GM19351 (cell line): Measurements from ENCODE around the gene STARD7.
A peak's percentile ranks its signal among the peaks of the same experiment; 100 is the strongest.
"Not testable (repeated sequence)": the region's sequence is repeated elsewhere in the genome, so short reads cannot be mapped to it uniquely, and the experiment has no call there.

Experiments
- ATAC-seq: cut with Tn5 transposase; IDR thresholded peaks from one replicate; pipeline ENCODE4 v1.9.1; 2021; ENCODE audit warnings: mild to moderate bottlenecking, moderate library complexity; ENCODE audit not compliant: unreplicated experiment

Gene STARD7

DNA sequence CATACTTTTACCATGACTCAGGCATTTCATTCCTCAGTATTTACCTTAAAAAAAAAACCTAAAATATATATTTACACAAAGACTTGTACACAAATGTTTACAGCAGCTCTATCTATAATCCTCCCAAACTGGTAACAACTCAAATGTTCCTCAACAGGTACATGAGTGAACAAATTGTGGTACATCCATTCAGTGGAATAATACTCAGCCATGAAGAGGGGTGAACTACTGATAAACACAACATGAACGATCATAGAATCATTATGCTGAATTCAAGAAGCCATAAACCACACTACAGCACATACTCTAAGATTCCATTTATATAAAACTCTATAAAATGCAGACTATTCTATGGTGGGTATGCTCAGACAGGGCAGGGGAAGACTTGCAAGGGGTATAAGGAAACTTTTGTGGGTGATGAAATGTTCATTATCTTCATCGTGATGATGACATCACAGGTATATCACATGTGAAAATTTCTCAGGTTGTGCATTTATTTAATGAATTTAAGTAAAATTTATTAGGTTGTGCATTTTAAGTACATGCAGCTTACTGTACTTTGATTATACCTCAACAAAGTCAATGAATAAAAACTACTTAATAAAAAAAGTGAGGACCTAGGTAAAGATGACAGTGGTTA lies 38.6 kb downstream of the STARD7 start:
- no peak for ATAC-seq

- no peak for ATAC-seq
Measured at GRCh38 chr2:96167407-96168013, 41.1 kb downstream of the STARD7 start.

DNA sequence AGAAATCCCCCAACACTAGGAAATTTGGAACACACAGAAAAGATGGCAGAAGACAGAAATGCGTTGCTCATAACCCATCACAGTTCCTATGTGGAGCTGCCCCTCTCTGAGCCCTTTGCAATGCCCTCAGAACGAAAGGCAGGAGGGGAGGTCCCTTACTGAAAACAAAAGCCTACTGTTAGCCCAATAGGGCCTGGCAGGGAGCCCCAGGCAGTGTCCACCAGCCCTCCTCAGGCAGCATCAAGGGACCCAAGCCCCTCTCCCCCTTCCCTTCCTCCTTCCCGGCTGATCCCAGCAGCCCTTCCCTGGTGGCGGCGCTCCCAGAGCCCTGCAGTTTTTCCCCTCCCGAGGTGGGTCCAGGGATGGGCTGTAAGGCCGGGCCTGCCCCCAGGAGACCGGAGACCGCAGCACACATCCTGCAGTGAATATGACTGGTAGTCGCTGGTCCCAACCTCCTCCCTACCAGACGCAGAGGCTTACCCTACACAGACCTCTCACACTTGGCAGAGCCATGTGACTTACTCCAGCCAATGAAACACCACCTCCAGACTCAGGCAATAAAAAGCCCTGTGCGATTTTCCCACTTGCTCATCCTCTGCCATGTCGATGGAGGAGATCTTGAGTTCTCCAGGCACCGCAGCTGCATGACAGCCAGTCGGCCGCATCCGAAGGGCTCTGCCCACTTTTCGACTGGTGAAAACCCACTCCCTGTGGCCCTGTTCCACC lies 44.0 kb downstream of the STARD7 start:
- ATAC-seq = peak; percentile 61

DNA sequence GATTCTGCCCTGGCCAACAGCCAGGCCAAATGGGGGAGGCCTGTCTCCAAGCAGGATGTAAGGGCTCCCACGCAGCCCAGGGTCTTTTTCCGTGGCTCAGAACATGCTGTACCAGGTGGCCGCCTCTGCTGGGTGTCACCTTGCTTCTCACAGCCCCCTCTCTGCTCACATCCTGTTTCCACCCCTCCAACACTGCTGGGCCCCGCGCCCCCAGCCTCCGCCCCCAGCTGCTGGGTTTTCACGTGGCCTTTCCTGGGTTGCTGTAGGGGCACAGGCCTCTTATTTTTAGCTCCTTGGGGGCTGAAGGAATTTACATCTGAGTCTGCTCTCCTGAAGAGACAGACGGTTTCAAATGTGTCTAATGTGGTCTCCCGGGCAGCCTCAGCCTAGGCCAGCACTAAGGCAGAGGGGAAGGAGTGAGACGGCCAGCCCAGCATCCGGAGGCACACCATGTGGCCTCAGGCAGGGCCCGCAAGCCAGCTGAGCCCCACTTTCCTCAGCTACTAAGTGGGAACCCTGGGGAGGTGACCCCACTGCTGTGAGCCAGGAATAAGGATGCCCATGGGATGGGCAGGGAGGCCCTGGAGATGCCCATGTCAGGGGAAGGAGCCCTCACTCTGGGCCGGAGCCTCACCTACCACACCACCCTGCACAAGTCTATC lies 44.7 kb downstream of the STARD7 start:
- ATAC-seq = peak; percentile 69

DNA sequence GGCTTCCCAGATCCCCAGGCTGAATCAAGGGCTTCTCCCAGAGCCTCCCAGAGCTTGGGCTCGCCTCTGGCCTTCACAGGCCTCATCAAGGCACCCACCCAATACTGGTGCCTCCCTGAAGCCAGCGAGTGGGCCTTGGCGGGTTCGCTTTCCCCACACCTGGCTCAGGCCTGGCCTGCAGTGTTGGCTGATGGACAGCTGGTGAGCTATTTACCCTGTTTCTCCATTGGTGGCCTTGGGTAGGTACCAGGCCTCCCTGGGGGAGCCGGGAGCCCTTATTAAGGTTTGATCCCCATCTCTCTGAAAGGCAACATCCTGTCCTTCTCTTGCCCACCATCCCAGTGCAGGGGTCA lies 45.2 kb downstream of the STARD7 start:
- no peak for ATAC-seq

DNA sequence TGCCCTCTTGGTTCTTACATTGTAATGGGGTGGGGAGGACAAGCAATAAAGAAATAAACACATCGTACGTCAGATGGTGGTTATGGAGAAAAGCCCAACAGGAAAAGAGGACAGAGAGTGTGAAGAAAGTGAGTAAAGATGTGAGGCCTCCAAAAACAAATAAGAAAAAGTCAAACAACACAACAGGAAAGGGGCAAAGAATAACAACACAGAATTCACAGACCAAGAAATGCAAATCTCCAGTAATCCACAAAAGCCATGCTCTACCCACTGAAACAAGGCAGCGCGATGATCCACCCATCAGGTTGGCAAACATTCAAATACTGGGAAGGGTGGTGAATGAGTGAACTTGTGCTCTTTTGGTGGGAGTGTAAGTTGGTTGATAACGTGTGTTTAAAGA lies 46.7 kb downstream of the STARD7 start:
- no peak for ATAC-seq

- not testable (repeated sequence) for ATAC-seq
Measured at GRCh38 chr2:96160366-96160765, 48.3 kb downstream of the STARD7 start.

DNA sequence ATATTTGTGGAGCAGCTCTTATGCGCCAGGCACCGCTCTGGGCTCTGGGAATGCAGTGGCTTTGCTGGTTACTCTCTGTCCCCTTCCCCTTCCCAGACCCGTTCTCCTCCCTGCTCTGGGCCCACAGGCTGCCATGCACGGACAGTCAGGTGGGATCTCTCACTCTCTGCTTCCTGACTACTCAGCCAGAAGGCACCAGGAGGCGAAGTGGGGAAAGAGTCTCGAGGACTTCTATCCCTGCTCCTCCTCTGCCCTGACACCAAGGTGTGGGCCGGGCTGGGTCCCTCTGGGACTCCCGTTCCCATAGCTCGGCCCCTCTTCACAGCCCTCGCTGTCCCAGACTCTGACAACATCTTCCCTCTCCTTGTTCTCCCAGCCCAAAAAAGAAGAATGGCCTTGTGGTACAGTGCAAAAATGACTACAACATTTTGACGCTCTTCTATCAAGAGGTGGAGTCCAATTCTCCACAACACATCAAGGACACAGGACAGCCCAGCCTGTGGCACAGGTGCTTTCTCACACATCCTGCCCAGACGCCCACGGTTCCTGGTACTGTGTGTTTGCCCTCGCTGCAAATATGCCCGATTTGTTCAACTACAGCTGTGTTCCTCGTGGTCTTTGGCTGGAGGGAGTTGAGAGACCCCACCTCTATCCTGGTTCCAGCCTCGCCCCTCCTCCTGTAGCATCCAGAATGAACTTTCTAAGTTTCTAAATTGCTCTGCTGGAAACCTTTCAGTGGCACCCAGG lies 49.4 kb downstream of the STARD7 start:
- no peak for ATAC-seq

- ATAC-seq = no peak
Measured at GRCh38 chr2:96158554-96158940, 50.1 kb downstream of the STARD7 start.

DNA sequence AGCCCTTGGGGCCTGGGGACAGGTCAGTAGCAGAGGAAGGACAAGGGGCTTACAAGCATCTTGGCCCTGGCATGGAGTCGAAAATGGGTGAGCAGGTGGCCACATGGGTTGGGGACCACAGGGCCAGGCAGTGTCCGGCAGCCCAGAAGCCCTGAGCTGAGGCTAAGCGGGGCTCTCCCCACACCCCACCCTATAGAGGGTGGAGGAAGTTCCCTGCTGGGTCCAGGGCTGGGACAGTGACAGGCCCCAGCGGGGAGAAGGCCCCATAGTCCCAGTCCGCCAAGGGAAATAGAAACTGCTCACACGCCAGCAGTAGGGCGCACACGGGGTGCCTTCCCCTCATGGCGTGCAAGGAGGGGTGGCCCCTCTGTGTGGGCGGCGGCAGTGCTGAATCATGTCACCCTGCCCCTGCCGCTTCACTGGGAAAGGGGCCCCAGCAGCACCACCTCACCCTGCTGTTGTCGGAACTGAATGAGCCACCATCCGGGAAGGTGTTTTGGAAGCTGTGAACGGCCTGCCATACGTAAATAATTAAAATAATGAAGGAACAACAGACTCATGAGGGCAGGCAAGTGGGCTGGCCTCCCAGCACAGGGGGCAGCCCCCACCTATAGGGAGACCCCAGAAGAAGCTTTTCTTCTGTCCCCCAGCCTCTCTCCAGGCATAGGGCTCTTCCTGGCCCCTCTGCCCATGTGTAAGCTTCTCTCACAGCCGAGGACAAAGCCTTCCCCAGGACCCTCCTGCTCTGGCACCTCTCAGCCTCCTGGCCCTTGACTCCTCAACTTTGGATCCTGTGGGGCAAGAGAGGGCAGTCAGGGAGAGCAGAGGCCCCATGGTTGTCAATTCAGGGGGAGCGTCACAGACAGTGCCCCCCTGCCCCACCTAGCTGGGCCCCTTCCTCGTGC lies 50.7 kb downstream of the STARD7 start:
- ATAC-seq = peak; percentile 63

DNA sequence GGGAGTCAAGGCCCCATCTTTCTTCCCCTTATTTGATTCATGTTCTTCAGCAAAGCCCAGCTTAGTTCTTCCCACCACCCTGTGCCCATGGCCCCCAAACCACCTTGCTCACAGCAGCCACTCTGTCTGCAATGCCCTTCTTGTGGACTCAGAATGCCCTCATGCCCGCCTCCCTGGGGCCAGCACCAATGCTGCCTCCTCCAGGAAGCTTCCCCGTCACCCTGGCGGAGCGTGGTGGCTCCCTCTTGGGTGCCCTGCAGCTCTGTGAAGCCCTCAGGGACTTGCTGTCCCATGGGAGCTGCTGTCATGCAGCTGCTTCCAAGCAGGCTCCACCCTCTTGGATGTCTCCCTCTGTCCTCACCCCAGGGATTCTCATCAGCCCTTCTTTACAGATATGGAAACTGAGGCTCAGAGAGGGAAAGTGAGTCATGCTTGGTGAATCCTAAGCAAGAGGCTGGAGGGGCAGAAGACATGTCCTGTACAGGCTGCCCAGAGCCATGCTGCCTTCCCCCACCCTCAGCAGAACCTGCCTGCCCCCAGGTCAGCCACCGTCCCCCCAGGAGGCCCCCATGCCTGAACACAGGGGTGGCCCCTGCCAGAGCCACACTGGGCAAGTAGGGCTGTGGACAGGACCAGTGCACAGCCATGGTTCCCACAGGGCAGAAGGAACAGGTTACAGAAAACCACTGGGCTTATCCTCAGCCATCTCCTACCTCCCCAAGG lies 51.5 kb downstream of the STARD7 start:
- ATAC-seq = peak; percentile 23

GRCh38 chr2:96156011-96156820 lies 52.4 kb downstream of the STARD7 start:
- no peak for ATAC-seq

DNA sequence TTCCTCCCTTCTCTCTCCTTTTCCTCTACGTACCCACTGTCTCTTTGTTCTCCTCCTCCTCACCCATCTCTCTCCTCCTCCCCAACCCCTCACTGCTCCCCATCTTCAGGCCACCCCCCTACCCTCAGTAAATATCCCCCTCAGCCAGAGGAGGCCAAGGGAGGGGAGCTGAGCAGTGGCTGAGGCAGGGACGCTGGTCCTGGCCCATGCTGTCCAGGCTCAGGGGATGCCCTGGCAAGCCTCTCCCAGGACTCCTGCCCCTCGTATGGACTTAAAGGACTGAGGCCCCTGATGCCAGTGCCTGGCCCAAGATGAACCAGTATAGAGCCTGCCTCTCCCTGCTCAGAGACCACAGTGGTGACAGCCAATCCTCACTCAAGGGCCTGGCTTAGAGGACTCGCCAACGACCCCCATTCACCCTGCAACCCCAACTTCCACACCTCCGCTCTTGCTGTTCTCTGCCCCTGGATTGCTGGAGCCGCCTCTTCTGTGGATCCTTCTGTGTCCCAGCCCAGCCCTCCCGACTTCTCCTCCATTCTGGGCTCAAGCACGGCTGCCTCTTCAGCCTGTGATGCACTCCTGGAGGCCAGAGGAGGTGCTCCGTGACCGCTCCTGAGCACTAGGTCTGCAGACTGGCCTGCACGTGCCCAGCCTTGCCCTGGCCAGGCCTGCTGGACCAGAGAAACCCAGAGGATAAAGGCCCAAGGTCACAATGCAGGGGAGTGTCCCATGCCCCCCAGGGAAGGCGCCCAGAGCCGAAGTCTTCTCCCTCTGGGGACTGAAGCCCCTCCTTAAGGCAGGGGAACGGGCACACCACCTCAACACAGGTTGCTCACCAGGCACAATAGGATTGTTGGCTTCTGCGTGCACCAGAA lies 53.9 kb downstream of the STARD7 start:
- no peak for ATAC-seq

DNA sequence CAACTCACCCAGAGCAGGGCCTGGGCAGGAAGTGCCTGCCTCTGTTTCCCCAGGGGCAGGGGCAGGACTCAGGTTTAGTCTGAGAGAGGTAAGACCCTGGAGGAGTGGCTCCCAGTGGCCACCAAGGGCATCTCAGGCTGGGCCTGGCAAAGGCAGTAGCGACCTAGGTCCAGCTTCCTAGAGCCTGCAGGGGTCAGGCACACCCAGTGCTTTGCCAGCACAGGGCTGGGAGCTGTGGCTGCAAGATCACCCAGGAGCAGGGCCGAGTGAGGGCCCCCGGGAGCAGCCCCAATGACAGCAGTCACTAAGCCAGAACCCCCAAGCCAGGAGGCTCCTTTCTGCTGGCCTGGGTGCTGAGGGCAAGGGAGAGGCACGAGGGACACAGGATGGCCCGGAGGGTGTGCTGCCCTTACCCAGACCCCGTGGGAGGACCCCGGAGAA lies 54.6 kb downstream of the STARD7 start:
- ATAC-seq = no peak

- no peak for ATAC-seq
Measured at GRCh38 chr2:96153291-96153713, 55.3 kb downstream of the STARD7 start.

DNA sequence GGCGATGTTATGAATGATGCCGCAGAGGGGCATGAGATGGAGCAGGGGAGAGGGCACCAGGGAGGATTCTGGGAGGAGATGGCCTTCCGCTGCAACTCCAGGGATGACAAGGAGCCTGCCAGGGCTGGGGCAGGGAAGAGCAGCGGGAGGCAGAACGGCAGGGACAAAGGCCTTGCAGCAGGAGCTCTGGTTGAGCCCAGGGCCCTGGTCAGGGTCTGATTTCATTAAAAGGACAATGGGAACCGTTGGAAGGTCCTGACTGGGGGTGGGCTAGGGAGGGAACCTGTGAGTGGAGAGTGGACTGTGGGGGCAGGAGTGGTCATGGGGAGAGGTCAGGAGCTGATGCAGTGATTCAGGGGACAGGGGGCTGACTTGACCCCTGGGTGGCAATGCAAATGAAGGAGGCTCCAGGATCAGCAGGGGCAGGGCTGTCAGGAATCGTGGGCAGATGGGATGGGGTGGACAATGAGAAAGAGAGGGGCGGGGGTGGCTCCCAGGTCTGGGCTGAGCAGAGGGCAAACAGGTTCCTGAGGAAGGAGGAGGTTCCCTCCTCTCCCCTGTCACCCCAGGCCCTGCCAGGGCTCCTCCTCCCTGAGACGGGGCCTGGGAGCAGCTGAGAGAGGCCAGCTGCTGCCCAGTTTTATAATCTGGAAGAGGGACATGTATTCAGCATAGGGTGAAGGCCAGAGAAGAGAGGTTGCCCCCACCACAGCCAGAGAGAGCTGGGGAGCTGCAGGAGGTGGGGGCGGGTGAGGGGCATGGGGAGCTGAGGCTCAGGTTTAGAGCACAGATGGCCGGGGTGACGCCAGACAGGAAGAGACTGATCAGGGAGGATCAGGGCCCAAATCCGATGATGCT lies 56.1 kb downstream of the STARD7 start:
- no peak for ATAC-seq
